AG09309 (cell line): ENCODE results near the gene EXD3.

Experiments
- DNase-seq: peaks from one replicate; pipeline ENCODE4 v3.0.0-alpha.2; 2010; ENCODE audit warnings: low read depth
- H3K4me3 ChIP-seq: 2 replicates; pipeline ENCODE4 v1.5.1; 2011; ENCODE audit warnings: mild to moderate bottlenecking, low read depth, low read length, moderate library complexity; ENCODE audit not compliant: control insufficient read depth
- TF ChIP-seq, protein P1 (sequence below): IDR thresholded peaks from 2 replicates; pipeline ENCODE4 v1.5.1; 2011; ENCODE audit warnings: mild to moderate bottlenecking, low read depth, low read length, inconsistent platforms; ENCODE audit not compliant: insufficient read depth, control insufficient read depth; ENCODE audit errors: missing control alignments

EXD3 gene

DNA sequence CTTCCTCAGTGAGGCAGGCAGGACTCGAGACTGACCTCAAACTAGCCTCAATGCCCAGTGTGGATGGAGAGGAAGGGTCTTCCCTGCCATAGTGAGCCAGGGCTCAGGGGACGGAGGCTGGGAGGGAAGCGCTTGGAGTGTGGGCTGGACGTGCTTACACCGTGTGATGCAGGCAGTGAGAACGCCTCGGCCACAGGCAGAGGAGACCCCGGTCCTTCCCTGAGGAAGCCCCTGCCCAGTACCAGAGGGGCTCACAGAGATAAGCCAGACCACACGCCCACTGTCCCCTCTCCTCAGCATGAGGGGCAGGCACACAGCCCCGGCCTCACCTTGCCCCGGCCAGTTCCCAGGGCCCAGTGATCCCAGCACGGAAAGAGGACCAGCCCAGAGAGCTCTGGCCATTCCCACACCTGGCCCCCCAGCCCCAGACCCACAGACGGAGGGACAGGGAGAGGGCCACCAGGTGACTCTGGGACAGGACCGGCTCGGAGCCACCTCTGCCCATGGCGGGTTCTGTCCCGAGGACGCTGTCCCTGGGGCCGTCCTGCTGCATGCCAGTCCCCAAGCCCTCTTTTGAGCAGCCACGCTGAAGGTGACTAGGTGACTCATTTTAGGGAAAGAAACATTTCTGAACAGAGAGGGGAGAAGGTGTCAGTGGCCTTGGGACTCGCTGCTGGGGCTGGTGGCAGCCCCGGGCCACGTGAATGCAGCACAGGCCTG is 42.2 kb upstream of the EXD3 start:
- no peak overlapping the region for H3K4me3 ChIP-seq
- no peak for DNase-seq
- TF ChIP-seq, protein P1, sequence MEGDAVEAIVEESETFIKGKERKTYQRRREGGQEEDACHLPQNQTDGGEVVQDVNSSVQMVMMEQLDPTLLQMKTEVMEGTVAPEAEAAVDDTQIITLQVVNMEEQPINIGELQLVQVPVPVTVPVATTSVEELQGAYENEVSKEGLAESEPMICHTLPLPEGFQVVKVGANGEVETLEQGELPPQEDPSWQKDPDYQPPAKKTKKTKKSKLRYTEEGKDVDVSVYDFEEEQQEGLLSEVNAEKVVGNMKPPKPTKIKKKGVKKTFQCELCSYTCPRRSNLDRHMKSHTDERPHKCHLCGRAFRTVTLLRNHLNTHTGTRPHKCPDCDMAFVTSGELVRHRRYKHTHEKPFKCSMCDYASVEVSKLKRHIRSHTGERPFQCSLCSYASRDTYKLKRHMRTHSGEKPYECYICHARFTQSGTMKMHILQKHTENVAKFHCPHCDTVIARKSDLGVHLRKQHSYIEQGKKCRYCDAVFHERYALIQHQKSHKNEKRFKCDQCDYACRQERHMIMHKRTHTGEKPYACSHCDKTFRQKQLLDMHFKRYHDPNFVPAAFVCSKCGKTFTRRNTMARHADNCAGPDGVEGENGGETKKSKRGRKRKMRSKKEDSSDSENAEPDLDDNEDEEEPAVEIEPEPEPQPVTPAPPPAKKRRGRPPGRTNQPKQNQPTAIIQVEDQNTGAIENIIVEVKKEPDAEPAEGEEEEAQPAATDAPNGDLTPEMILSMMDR, result no peak

DNA sequence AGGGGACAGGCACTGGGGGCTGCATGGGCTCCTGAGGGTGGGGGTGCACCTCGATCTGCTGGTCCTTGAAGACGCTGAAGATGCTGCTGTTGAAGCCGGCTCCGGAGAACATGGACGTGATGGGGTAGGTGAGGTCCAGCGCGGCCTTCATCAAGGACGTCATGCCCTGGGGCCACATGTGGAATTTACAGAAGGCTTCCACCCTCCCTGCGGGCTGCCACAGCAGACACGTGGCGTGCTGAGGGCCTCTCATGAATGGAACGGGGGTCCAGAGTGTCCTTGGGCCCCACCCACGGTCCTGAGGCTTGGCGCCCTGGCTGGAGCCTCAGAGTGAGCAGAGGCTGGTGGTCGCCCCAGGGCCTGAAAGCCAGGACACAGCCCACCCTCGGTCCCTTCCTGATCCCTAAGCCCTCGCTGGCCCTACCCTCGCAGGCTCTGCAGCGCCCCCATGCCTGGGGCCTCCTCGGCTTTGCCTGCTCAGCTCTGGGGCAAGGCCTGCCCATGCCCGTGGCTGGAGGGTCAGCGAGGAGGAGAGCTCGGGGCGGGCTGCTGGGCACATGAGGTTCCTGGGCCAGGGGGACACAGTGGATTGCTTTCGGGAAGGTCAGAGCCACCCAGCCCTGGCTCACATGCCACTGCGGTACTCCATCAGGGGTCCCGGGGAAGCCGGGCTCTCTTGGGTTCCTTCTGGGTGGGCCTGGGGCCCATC is 41.5 kb upstream of the EXD3 start:
- no peak for DNase-seq
- TF ChIP-seq, protein P1, result no peak
- no peak overlapping the region for H3K4me3 ChIP-seq

DNA sequence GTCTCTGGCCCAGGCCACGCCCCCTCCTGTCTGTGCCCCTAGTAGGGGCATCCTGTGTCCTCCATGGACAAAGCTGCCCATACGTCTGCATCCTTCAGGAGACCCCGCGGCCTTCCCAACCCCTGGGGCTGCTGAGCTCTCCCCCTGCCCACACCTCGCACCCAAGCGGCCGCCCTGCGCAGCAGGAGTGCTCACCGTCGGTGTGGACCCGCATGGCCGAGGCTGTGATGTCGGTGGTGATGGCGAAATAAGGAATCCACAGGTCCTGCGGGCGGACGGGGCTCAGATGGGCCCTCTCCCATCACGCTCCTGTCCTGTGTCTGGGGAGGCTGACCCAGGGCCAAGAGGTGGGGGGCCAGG is 40.9 kb upstream of the EXD3 start:
- no peak for DNase-seq
- TF ChIP-seq, protein P1, result no peak
- no peak overlapping the region for H3K4me3 ChIP-seq

DNA sequence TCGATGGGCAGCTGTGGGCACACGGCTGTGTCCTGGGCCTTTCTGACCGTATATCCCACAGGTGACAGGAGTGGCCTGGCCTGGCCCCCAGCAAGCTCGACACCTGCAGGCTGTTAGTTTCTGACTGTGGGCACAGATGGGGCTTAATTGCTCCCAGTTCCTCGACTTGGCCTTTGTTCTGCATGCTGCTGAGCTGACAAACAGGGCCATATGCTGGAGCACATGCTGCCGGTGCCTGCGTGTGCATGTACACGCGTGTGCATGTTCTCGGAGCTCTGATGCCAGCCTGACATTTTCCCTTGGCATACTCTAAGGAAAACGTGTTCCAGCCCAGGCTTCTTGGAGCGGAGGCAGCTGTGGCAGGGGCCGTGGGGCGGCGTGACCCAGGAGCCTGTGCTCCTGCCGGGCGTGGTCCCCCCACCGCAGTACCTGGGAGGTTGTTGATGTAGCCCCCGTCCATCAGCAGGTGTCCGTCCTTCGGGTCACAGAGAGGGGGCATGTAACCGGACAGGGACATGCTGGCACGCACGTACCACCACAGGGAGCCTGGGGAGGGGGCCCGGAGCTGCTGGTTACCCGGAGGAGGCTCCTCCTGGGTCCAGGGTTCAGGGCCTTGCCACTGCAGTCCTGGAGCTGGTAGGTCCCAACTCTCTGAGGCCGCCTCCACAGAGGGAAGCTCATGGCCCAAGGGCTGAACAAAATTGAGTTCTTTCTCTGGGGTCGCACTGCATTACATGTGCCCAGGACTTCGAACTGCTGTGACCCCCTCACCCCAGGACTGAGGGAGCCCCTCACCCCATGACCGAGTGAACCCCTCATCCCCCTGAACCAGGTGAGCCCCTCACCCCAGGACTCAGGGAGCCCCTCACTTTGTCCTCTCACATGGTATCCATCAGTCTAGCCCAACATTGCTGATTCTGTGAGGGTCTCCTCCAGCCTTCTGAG is 40.3 kb upstream of the EXD3 start:
- TF ChIP-seq, protein P1, result no peak
- H3K4me3 ChIP-seq, result no peak overlapping the region
- DNase-seq, result no peak

DNA sequence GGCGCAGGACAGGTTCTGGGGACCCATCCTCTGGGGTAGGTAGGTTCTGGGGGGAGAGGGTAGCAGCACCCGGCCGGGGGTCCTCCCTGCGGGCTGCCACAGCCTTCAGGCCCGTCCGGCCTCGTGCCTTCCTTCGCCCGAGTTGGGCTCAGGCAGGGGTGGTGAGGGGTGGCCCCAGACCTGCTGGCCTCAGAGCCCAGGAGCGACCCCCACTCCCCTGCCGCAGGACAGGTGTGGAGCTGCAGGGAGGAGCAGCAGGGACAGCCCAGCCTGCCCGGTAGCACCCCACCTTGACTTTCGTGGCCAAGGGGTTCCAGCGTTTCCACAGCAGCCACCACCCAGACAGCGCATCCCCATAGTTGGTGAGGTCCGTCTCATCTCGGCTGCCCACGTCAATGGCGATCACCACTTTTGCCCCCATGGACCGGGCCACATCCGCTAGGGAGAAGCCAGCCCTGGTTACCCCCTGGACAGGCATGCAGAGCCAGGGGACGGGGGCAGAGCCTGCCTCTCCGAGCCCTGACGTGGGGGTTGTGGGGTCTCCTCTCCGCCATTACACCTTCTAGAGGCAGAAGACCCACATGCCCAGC is 39.5 kb upstream of the EXD3 start:
- DNase-seq, result no peak
- H3K4me3 ChIP-seq, result no peak overlapping the region
- TF ChIP-seq, protein P1, result no peak

DNA sequence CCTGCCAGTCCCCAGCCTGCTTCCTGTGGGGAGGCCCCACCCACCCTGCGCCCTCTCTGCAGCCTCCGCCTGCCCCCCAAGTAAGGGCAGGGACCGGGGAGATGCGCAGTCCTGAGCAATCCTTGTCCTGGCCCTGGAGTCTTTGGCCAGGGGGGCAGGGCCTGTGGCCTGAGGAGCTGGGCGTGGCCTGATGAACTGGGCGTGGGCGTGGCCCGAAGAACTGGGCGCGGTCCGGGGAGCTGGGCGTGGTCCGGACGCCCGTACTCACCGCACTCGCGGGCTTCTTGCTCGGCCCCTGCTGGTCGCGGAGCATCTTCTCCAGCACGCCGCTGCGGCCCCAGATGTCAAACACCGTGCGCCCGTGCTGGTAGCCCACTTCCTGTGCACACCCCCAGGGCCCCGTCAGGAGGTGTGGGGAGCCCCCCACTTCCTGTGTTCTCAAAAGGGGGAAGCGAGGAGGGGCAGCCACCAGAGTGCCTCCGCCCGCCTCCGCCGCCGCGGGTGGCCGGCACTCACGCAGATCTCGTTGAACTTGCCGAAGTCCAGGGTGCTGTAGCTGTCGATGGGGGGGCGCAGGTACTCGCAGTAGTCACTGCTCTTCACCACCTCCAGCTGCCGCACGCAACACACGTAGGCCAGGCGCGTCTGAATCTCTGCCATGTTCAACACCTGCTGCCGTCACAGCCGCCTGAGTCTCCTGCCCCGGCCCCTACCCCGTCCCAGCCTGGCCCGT is 38.9 kb upstream of the EXD3 start:
- no peak overlapping the region for H3K4me3 ChIP-seq
- TF ChIP-seq, protein P1, result no peak
- DNase-seq, result no peak
